HG03159 (cell line): ENCODE results near the gene FOXRED1.
A peak's percentile ranks its signal among the peaks of the same experiment; 100 is the strongest.
"Not testable (repeated sequence)": the region's sequence is repeated elsewhere in the genome, so short reads cannot be mapped to it uniquely, and the experiment has no call there.

Source experiments
- ATAC-seq: cut with Tn5 transposase; IDR thresholded peaks from one replicate; pipeline ENCODE4 v1.9.1; 2021; ENCODE audit warnings: mild to moderate bottlenecking, moderate library complexity; ENCODE audit not compliant: unreplicated experiment

The FOXRED1 gene

GRCh38 chr11:126268708-126269579, at the start of gene FOXRED1, which contains the start of gene SRPRA:
Gene FOXRED1 (plus strand): TSS chr11:126269154. CDS start chr11:126269207, 53 bp downstream.
Gene SRPRA (minus strand): TSS chr11:126268895. CDS start chr11:126268804, 91 bp downstream.
- ATAC-seq = peak; percentile 98

- no peak for ATAC-seq
Observed at GRCh38 chr11:126219547-126219946, 49.4 kb upstream of the FOXRED1 start.

- ATAC-seq = no peak
Observed at GRCh38 chr11:126224647-126225294, 44.2 kb upstream of the FOXRED1 start.

- ATAC-seq = no peak
Observed at GRCh38 chr11:126225295-126225665, 43.7 kb upstream of the FOXRED1 start.

- ATAC-seq = no peak
Observed at GRCh38 chr11:126226334-126227084, 42.4 kb upstream of the FOXRED1 start.

- ATAC-seq = no peak
Observed at GRCh38 chr11:126229858-126230540, 39.0 kb upstream of the FOXRED1 start.

GRCh38 chr11:126231725-126232459, 37.1 kb upstream of the FOXRED1 start:
- no peak for ATAC-seq

GRCh38 chr11:126232683-126233082, 36.3 kb upstream of the FOXRED1 start:
- ATAC-seq = no peak

- ATAC-seq = no peak
Observed at GRCh38 chr11:126233391-126233790, 35.6 kb upstream of the FOXRED1 start.

- ATAC-seq = no peak
Observed at GRCh38 chr11:126246636-126247035, 22.3 kb upstream of the FOXRED1 start.

- no peak for ATAC-seq
Observed at GRCh38 chr11:126253265-126253664, 15.7 kb upstream of the FOXRED1 start.

- ATAC-seq = no peak
Observed at GRCh38 chr11:126254819-126255218, 14.1 kb upstream of the FOXRED1 start.

- ATAC-seq = not testable (repeated sequence)
Observed at GRCh38 chr11:126255507-126255906, 13.4 kb upstream of the FOXRED1 start.

GRCh38 chr11:126256216-126256615, 12.7 kb upstream of the FOXRED1 start:
- ATAC-seq = no peak

GRCh38 chr11:126257144-126257543, 11.8 kb upstream of the FOXRED1 start:
- ATAC-seq = no peak

- ATAC-seq = no peak
Observed at GRCh38 chr11:126257764-126258163, 11.2 kb upstream of the FOXRED1 start.

GRCh38 chr11:126262216-126262615, 6.7 kb upstream of the FOXRED1 start:
- no peak for ATAC-seq

- no peak for ATAC-seq
Observed at GRCh38 chr11:126263489-126263888, 5.5 kb upstream of the FOXRED1 start.

GRCh38 chr11:126265811-126266210, 3.1 kb upstream of the FOXRED1 start:
- no peak for ATAC-seq

GRCh38 chr11:126267650-126268049, 1.3 kb upstream of the FOXRED1 start:
- no peak for ATAC-seq
